Fibroblast of mammary gland (primary cell): ENCODE results near the gene RABEP1.

Experiments used
- DNase-seq: peaks from one replicate; pipeline ENCODE4 v3.0.0-alpha.2; 2010; ENCODE audit warnings: low read depth
- H3K4me3 ChIP-seq: 2 replicates; pipeline ENCODE4 v1.5.1; 2011; ENCODE audit warnings: low read depth, mild to moderate bottlenecking, low read length, moderate library complexity; ENCODE audit not compliant: control insufficient read depth
- TF ChIP-seq, protein P1 (sequence below): conservative IDR thresholded peaks from 2 replicates; pipeline ENCODE4 v1.5.1; 2011; ENCODE audit warnings: low read depth, low read length, inconsistent platforms; ENCODE audit not compliant: control insufficient read depth, insufficient read depth

Gene RABEP1

DNA sequence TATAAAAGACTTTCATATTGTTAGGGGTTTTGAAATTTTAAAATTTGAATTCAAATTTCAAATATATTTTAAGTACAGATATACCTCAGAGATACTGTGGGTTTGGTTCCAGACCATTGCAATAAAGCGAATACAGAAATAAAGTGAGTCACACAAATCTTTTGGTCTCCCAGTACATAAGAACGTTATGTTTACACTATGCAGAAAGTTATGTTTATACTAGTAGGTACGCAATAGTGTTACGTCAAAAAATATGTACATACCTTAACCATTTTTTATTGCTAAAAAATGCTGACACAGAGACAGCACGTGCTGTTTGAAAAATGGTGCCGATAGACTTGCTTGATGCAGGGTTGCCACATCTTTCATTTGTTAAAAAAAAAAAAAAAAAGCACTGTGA lies 117.7 kb downstream of the RABEP1 start:
- TF ChIP-seq, protein P1, sequence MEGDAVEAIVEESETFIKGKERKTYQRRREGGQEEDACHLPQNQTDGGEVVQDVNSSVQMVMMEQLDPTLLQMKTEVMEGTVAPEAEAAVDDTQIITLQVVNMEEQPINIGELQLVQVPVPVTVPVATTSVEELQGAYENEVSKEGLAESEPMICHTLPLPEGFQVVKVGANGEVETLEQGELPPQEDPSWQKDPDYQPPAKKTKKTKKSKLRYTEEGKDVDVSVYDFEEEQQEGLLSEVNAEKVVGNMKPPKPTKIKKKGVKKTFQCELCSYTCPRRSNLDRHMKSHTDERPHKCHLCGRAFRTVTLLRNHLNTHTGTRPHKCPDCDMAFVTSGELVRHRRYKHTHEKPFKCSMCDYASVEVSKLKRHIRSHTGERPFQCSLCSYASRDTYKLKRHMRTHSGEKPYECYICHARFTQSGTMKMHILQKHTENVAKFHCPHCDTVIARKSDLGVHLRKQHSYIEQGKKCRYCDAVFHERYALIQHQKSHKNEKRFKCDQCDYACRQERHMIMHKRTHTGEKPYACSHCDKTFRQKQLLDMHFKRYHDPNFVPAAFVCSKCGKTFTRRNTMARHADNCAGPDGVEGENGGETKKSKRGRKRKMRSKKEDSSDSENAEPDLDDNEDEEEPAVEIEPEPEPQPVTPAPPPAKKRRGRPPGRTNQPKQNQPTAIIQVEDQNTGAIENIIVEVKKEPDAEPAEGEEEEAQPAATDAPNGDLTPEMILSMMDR: no peak
- H3K4me3 ChIP-seq: no peak overlapping the region
- no peak for DNase-seq

DNA sequence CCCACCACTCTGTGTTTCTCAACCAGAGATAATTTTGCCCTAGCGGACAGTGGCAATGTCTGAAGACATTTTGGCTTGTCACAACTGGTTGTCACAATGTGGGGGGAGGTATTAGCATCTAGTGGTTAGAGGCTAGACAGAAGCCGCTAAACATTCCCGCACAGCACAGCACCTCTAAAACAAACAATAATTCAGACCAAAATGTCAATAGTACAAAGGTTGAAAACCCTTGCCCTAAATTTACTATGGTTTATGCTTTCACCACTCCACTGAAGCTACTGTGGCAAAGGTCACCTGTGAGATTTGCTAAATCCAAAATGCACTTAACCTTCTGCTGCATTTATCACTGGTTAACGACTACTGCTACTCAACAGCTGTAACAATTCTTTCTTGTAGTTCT lies 123.3 kb downstream of the RABEP1 start:
- DNase-seq: no peak
- TF ChIP-seq, protein P1: no peak

DNA sequence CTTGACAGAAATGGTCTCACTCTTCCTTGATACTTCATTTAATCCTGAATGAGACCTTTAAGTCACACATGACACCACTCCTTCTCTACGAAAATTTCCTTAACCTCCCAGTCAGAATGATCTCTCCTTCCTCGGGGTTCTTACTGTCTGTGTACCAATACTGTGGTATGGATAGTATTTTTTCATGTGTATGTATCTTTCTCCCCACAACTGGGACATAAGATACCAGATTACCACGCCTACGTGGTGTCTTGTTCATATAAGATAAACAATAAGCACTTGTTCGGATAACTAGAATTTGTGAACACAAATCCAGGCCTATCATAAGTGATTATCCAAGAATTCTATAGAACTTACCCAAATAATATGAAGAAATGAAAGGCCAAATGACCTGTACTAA lies 126.1 kb downstream of the RABEP1 start:
- TF ChIP-seq, protein P1: no peak
- H3K4me3 ChIP-seq: no peak overlapping the region
- no peak for DNase-seq

More for the DNA sequence above, 123.3 kb downstream of the RABEP1 start:
- H3K4me3 ChIP-seq: no peak overlapping the region

DNA sequence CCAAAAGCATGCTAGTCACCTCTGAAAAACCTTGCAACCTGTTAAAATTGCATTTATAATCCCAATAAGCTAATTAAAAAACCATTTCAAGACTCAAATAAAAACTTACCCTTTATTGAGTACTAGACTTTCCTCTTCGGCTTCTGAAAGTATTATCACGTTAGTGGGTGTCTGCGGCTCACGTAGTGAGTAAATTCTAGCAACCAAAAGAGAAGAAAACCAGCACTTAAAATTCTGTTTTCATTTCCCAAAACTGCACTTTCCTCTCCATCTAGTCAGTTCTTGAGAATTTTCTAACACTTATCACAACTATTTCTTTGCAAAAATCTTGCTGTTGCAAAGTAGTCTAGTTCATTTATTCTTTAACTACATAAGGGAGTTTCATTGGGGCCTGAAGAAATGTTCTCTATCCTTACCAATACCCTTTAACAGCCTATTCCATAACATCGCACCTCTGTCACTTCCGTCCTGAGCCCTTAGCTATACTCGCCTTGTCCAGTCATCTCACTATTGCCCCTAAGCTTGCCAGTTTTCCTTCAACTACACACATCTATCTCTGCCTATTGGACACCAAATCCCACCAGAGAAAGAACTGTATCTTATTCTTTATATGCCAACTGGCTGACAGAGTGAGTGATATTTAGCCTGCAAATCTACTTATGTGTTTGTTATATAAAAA lies 128.6 kb downstream of the RABEP1 start:
- no peak for DNase-seq
- no peak overlapping the region for H3K4me3 ChIP-seq
- TF ChIP-seq, protein P1: no peak

DNA sequence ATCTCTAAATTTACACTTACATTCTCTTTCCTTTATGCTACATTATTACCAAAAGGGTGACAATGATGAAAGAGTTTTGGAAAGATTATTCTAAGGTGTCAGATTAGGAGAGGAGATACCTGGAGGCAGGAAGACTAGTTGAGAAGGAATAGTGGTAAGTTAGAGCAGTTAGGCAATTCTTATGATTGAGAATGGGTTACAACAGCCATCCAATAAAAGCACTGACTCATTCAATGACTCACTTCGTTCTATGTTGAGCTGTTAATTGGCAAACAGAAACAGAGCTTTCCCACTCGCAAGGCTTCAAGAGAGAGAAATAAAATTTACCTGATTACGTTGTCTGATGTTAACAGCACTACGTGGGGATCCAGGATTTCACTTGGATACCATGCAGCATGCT lies 131.6 kb downstream of the RABEP1 start:
- DNase-seq: peak; percentile 96
- TF ChIP-seq, protein P1: no peak
- H3K4me3 ChIP-seq: no peak overlapping the region

DNA sequence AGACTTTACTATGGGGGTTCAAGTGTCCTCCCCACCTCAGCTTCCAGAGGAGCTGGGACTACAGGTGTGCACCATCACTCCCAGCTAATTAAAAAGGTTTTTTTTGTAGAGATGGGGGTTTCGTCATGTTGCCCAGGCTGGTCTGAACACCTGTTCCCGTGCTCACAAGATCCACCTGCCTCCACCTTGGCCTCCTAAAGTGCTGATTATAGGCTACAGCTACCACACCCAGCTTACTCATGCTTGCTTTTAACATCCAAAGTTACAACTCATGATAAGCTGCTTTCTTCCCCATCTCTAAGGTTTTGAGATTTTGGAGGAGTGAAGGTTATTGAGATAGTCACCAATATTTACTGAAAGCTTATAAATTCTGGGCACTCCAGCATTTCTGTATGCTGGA lies 134.8 kb downstream of the RABEP1 start:
- no peak for DNase-seq
- no peak overlapping the region for H3K4me3 ChIP-seq
- TF ChIP-seq, protein P1: no peak
